ENCODE measurements around the gene TMC8.

- TF ChIP-seq CTCF (IDR thresholded peaks at IDR 0.05; ENCODE audit: poor library complexity, severe bottlenecking) (no peak), TAF1 (IDR thresholded peaks at IDR 0.05; ENCODE audit: low read depth) (no peak), EP300 (conservative IDR thresholded peaks at IDR 0.05; ENCODE audit: poor library complexity, severe bottlenecking) (no peak), MXI1 (conservative IDR thresholded peaks at IDR 0.05; ENCODE audit: poor library complexity, severe bottlenecking) (no peak)
Measured at GRCh38 chr17:78137392-78138203, 7.0 kb downstream of the TMC8 start.

All from neural cell (in vitro differentiated cells).